ENCODE measurements around the gene CAPN11. TPM values are rescaled to one million over a fixed set of nuclear protein-coding genes. Genes with fewer than 3 reads are reported as not detected.

Gene CAPN11
- total and polyA plus RNA-seq, 9 donors, result 0.17 to 0.38 (median 0.20) TPM; not detected in 4

GRCh38 chr6:44167567-44167966 lies 8.9 kb downstream of the CAPN11 start:
- TF ChIP-seq POLR2A (IDR thresholded peaks at IDR 0.05) (no peak), CTCF (IDR thresholded peaks at IDR 0.05) (no peak), EP300 (IDR thresholded peaks at IDR 0.05) (no peak)
- WGBS, 3 donors, result 100% methylated on average over 1 of the region's 1 CpG
- intact Hi-C loops (cut with DNase I), result no loop called here
- Histone ChIP-seq H3K4me3 (no peak overlapping the region), H3K27me3 (no peaks in the 10 kb centered on the region), H3K9me3 (no peaks in the 10 kb centered on the region), H3K27ac (no peak overlapping the region), H3K4me1 (ENCODE audit: insufficient read depth) (no peaks in the 10 kb centered on the region), H3K36me3 (no peaks in the 10 kb centered on the region)
- DNase-seq, result no peak

GRCh38 chr6:44169154-44169553 lies 10.5 kb downstream of the CAPN11 start:
- Histone ChIP-seq H3K27ac (no peak overlapping the region), H3K4me1 (ENCODE audit: insufficient read depth) (no peaks in the 10 kb centered on the region), H3K9me3 (no peaks in the 10 kb centered on the region), H3K4me3 (no peak overlapping the region), H3K27me3 (no peaks in the 10 kb centered on the region), H3K36me3 (no peaks in the 10 kb centered on the region)
- intact Hi-C loops (cut with DNase I), result no loop called here
- WGBS, 3 donors, result 23 to 54% (median 34%) methylated on average over 9 of the region's 9 CpGs
- TF ChIP-seq CTCF (IDR thresholded peaks at IDR 0.05) (no peak), POLR2A (IDR thresholded peaks at IDR 0.05) (no peak), EP300 (IDR thresholded peaks at IDR 0.05) (no peak)
- DNase-seq, result no peak

- H3K4me3 ChIP-seq, result no peak overlapping the region
- DNase-seq, result no peak
- no peaks in the 10 kb centered on the region for H3K9me3 ChIP-seq
- H3K36me3 ChIP-seq, result no peaks in the 10 kb centered on the region
- no peaks in the 10 kb centered on the region for H3K4me1 ChIP-seq (ENCODE audit: insufficient read depth)
- TF ChIP-seq CTCF (IDR thresholded peaks at IDR 0.05), result no peak
- no peak for TF ChIP-seq EP300 (IDR thresholded peaks at IDR 0.05)
- no peak for TF ChIP-seq POLR2A (IDR thresholded peaks at IDR 0.05)
- WGBS, 3 donors, result 66 to 74% (median 70%) methylated on average over 10 of the region's 10 CpGs
- H3K27ac ChIP-seq, result no peak overlapping the region
- no peaks in the 10 kb centered on the region for H3K27me3 ChIP-seq
- intact Hi-C loops (cut with DNase I), result loop anchor here (5.0 to 10.0 kb wide), 3 partner anchors 62 to 165 kb away; no protein-coding TSS in a partner anchor
Measured at GRCh38 chr6:44169886-44170570, 11.4 kb downstream of the CAPN11 start.

GRCh38 chr6:44171899-44172546 lies 13.4 kb downstream of the CAPN11 start:
- H3K4me1 ChIP-seq (ENCODE audit: insufficient read depth), result no peaks in the 10 kb centered on the region
- no peaks in the 10 kb centered on the region for H3K27me3 ChIP-seq
- intact Hi-C loops (cut with DNase I), result loop anchor here (5.0 to 10.0 kb wide), 3 partner anchors 60 to 163 kb away; no protein-coding TSS in a partner anchor
- DNase-seq, result no peak
- whole genome bisulfite sequencing, 3 donors, result 75 to 80% (median 77%) methylated on average over 11 to 12 of the region's 12 CpGs
- no peaks in the 10 kb centered on the region for H3K9me3 ChIP-seq
- no peaks in the 10 kb centered on the region for H3K36me3 ChIP-seq
- H3K27ac ChIP-seq, result no peak overlapping the region
- H3K4me3 ChIP-seq, result no peak overlapping the region
- TF ChIP-seq POLR2A (IDR thresholded peaks at IDR 0.05) (no peak), EP300 (IDR thresholded peaks at IDR 0.05) (no peak), CTCF (IDR thresholded peaks at IDR 0.05) (no peak)
